Muscle of arm (tissue), 12 donors: ENCODE data around the gene SMARCA4. TPM values are rescaled to one million over a fixed set of nuclear protein-coding genes. Genes with fewer than 3 reads are reported as not detected.
A peak's percentile ranks its signal among the peaks of the same experiment; 100 is the strongest.
"Not testable (repeated sequence)": the region's sequence is repeated elsewhere in the genome, so short reads cannot be mapped to it uniquely, and the experiment has no call there.

Experiments used
- DNase-seq: peaks from one replicate; pipeline ENCODE4 v3.0.0-alpha.2; 2013
- polyA plus RNA-seq, 12 donors: library from polyadenylated mRNA; unstranded; fragments of 120-200 nt; gene quantifications; one replicate each; pipeline ENCODE4 v1.2.1, GENCODE V29; 2013; ENCODE audit not compliant: insufficient read length in 12 of 12

SMARCA4 gene
- polyA plus RNA-seq, 12 donors: 69.3 to 181 (median 86.1) TPM

GRCh38 chr19:10975374-10976130 is 14.7 kb downstream of the SMARCA4 start:
- peak; percentile 89 for DNase-seq

GRCh38 chr19:10976131-10976892 is 15.5 kb downstream of the SMARCA4 start:
- DNase-seq: no peak

- DNase-seq: no peak
These were observed 16.9 kb downstream of the SMARCA4 start for GRCh38 chr19:10977742-10978092.

- no peak for DNase-seq
These were observed 19.1 kb downstream of the SMARCA4 start for GRCh38 chr19:10979951-10980381.

- DNase-seq: no peak
These were observed 20.5 kb downstream of the SMARCA4 start for GRCh38 chr19:10981252-10981895.

DNA sequence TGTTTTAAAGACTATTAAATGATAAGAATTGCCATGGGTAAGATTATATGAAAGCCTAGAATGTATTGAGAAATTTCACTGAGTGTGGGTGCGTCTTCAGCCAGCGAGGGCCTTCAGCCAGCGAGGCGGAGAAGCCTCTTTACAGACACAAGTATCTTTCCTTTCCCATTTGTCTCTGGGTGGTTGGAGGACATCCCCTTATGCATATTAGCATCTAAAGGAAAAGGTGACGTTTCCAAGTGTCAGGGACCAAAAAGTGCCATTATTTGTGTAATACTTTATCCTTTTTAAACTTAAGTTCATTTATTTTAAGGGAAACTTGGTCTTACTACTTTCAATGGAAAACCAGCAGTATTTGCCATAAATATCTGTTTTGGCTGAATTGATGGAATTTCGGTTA is 22.2 kb downstream of the SMARCA4 start:
- DNase-seq: peak; percentile 25

DNA sequence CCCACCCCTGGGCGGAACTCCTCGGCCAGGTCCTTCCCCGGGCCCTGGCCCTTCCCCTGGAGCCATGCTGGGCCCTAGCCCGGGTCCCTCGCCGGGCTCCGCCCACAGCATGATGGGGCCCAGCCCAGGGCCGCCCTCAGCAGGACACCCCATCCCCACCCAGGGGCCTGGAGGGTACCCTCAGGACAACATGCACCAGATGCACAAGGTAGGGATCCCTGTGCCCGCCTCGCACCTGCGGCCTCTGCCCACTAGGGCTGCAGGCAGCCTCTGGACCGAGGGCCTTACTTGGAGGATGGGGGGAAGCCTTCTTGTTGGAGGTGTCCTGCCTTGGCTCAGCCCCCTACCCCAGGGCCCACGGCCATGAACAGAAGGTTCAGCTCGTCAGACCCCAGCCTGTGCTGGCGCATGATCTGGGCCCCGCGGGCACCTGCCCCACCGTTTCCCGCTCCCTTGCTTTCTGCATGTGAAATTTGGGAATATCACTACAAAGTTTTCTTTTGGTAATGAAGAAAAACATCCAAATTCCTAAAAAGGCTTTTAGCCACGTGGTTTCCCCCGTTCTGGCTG is 23.4 kb downstream of the SMARCA4 start:
- no peak for DNase-seq

- no peak for DNase-seq
These were observed 24.7 kb downstream of the SMARCA4 start for GRCh38 chr19:10985502-10985901.

DNA sequence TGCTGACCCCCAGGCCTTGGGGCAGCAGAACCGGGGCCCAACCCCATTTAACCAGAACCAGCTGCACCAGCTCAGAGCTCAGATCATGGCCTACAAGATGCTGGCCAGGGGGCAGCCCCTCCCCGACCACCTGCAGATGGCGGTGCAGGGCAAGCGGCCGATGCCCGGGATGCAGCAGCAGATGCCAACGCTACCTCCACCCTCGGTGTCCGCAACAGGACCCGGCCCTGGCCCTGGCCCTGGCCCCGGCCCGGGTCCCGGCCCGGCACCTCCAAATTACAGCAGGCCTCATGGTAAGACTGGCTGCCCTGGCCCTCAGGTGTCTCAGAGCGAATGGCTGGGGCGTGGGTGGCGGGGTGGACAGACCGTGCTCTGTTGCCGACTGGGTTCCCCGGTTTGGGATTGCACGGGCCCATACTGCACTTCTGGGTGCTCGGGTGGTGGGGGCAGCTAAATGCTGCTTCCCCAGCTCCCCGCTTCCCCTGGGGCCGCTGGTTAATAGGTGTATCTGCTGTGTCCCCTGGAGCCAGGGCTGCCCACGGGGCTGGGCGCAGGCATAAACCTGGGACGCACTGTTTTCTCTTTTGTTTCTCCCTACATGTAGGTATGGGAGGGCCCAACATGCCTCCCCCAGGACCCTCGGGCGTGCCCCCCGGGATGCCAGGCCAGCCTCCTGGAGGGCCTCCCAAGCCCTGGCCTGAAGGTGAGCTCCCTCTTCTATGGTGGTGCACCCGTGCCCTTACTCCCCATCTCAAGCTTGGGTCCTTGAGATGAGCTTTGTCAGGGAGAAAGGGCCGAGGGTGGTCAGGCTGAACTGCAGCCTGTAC is 25.7 kb downstream of the SMARCA4 start:
- no peak for DNase-seq

GRCh38 chr19:10987571-10988297 is 26.9 kb downstream of the SMARCA4 start:
- no peak for DNase-seq

GRCh38 chr19:10988380-10988779 is 27.6 kb downstream of the SMARCA4 start:
- no peak for DNase-seq

DNA sequence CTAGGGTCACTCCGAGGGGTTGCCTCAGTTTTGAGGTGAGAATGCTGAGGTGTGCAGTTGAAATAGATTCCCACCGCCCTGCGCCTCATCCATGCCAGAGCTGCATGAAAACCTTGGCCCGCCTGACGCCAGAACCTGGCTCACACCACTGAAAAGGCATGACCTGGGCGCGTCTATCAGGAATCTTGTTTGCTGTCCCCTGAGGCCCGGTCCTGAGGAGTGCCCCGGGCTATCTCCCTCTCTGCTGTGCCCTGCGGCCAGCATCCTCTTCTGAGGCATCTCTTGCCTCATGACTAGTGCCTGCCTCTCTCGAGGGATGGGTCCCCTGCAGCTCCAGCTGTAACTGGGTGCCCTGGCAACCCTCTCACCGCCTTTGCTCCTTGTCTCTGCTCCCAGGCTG is 28.1 kb downstream of the SMARCA4 start:
- no peak for DNase-seq

DNA sequence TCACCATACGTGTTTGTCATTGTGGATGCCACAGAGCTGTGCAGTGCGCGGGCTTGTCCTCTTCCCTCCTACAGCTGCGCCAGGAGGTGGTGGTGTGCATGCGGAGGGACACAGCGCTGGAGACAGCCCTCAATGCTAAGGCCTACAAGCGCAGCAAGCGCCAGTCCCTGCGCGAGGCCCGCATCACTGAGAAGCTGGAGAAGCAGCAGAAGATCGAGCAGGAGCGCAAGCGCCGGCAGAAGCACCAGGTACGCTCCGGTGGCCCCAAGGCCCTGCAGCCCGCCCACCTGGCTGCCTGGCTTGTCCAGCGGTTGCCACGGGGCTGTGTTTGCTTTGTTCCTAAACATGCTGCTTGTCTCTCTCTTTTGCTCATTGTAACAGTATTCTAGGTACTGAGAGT is 30.2 kb downstream of the SMARCA4 start:
- no peak for DNase-seq

GRCh38 chr19:10991521-10992081 is 30.8 kb downstream of the SMARCA4 start:
- no peak for DNase-seq

GRCh38 chr19:10992174-10992573 is 31.3 kb downstream of the SMARCA4 start:
- DNase-seq: not testable (repeated sequence)

GRCh38 chr19:10995926-10996600 is 35.2 kb downstream of the SMARCA4 start:
- DNase-seq: no peak

GRCh38 chr19:10998045-10998533 is 37.3 kb downstream of the SMARCA4 start:
- no peak for DNase-seq

DNA sequence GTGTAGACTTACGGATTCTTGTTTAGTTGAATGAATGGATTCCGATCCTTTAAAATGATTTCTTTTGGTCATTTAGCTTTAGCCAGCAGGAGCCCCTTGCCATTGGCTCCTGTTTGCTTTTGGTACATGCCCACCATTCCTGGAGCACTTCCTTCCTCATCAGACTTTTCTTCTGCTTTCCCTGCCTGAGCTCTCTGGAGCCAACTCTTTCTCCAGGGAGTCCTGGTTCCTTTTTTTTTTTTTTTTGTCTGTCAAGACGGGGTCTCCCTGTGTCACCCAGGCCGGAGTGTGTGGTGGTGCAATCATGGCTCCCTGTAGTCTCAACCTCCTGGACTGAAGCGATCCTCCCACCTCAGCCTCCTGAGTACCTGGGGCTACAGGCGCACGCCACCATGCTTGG is 37.8 kb downstream of the SMARCA4 start:
- no peak for DNase-seq

GRCh38 chr19:11005521-11005920 is 44.7 kb downstream of the SMARCA4 start:
- DNase-seq: no peak

DNA sequence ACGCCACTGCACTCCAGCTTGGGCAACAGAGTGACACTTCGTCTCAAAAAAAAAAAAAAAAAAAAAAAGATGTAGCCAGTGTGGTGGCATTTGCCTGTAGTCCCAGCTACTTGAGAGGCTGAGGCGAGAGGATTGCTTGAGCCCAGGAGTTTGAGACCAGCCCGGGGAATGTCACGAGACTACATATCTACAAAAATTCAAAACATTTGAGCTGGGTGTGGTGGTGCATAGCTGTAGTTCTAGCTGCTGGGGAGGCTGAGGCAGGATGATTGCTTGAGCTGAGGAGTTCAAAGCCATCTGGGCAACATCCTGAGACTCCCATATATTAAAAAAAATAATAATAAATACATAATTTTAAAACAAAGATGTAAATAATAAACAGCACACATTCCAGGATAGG is 46.6 kb downstream of the SMARCA4 start:
- DNase-seq: no peak
